Right renal cortex interstitium (tissue), 3 donors: ENCODE data around the gene ENC1. TPM values are rescaled to one million over a fixed set of nuclear protein-coding genes. Genes with fewer than 3 reads are reported as not detected.
"Not testable (repeated sequence)": the region's sequence is repeated elsewhere in the genome, so short reads cannot be mapped to it uniquely, and the experiment has no call there.

Experiments used
- DNase-seq, 3 donors: peaks; one replicate each; pipeline ENCODE4 v3.0.0-alpha.2; 2013; ENCODE audit warnings: low read depth in 3 of 3, low spot score in 2 of 3
- polyA plus RNA-seq, 3 donors: library from polyadenylated mRNA; unstranded; fragments of 120-200 nt; gene quantifications; one replicate each; pipeline ENCODE4 v1.2.1, GENCODE V29; 2013; ENCODE audit not compliant: insufficient read length in 3 of 3

Gene ENC1
- 10 to 100 TPM; 62.5 to 72.9 (median 65.1) TPM for polyA plus RNA-seq

- peak in 2 of 3 donors; percentile 90 to 94 for DNase-seq
Observed at GRCh38 chr5:74640450-74640953, at the start of gene ENC1. TSS of gene ENC1 (minus strand) at chr5:74640728. CDS start at chr5:74636485, 4,243 bp downstream.

GRCh38 chr5:74686962-74687751 is 46.6 kb upstream of the ENC1 start:
- no peak for DNase-seq

GRCh38 chr5:74685979-74686631 is 45.6 kb upstream of the ENC1 start:
- DNase-seq = no peak

- peak in 2 of 3 donors; percentile 50 to 62 for DNase-seq
Observed at GRCh38 chr5:74684900-74685851, 44.6 kb upstream of the ENC1 start, which contains the start of gene HEXB. TSS of gene HEXB (plus strand) at chr5:74685233. CDS start at chr5:74685261, 28 bp downstream.

- no peak for DNase-seq
Observed at GRCh38 chr5:74679966-74680365, 39.4 kb upstream of the ENC1 start.

- not testable (repeated sequence) for DNase-seq
Observed at GRCh38 chr5:74679300-74679699, 38.8 kb upstream of the ENC1 start.

- not testable (repeated sequence) for DNase-seq
Observed at GRCh38 chr5:74678123-74678522, 37.6 kb upstream of the ENC1 start.

GRCh38 chr5:74676466-74676865 is 35.9 kb upstream of the ENC1 start:
- DNase-seq = not testable (repeated sequence)

- no peak for DNase-seq
Observed at GRCh38 chr5:74673011-74673790, 32.7 kb upstream of the ENC1 start.

- DNase-seq = no peak
Observed at GRCh38 chr5:74672215-74672877, 31.8 kb upstream of the ENC1 start.

GRCh38 chr5:74670396-74671038 is 30.0 kb upstream of the ENC1 start:
- DNase-seq = no peak

- DNase-seq = no peak
Observed at GRCh38 chr5:74669821-74670220, 29.3 kb upstream of the ENC1 start.

GRCh38 chr5:74667396-74667795 is 26.9 kb upstream of the ENC1 start:
- DNase-seq = no peak

- DNase-seq = no peak
Observed at GRCh38 chr5:74665816-74666215, 25.3 kb upstream of the ENC1 start.

GRCh38 chr5:74665273-74665672 is 24.7 kb upstream of the ENC1 start:
- no peak for DNase-seq

- no peak for DNase-seq
Observed at GRCh38 chr5:74664551-74664950, 24.0 kb upstream of the ENC1 start.

- DNase-seq = no peak
Observed at GRCh38 chr5:74660873-74661272, 20.3 kb upstream of the ENC1 start.

GRCh38 chr5:74660140-74660539 is 19.6 kb upstream of the ENC1 start:
- no peak for DNase-seq

GRCh38 chr5:74659172-74659571 is 18.6 kb upstream of the ENC1 start:
- DNase-seq = no peak
